Transverse colon (tissue), 4 donors: ENCODE data around the gene TJP3. TPM values are rescaled to one million over a fixed set of nuclear protein-coding genes. Genes with fewer than 3 reads are reported as not detected.

Source experiments
- DNase-seq: peaks from one replicate; pipeline ENCODE4 v3.0.0-alpha.2; 2019
- H3K27ac ChIP-seq, 4 donors: fragments of 200-600 bp; sonication (generic); 2 replicates each; pipeline ENCODE4 v1.5.1; 2016 to 2018; ENCODE audit warnings: inconsistent platforms in 4 of 4
- H3K27me3 ChIP-seq: fragments of 200-600 bp; sonication (generic); 2 replicates; pipeline ENCODE4 v1.5.1; 2017; ENCODE audit warnings: inconsistent platforms
- H3K36me3 ChIP-seq, 4 donors: fragments of 200-600 bp; sonication (generic); 2 replicates each; pipeline ENCODE4 v1.5.1; 2017 to 2019; ENCODE audit warnings: inconsistent platforms in 4 of 4
- H3K4me1 ChIP-seq, 4 donors: fragments of 200-600 bp; sonication (generic); 2 replicates each; pipeline ENCODE4 v1.5.1; 2017 to 2020; ENCODE audit warnings: inconsistent platforms in 4 of 4
- H3K4me3 ChIP-seq, 4 donors: fragments of 200-600 bp; sonication (generic); 1 replicate in 1 of 4; 2 replicates in 3 of 4; pipeline versions ENCODE4 v1.5.1 to v1.6.1; 2017 to 2019; ENCODE audit warnings: inconsistent platforms in 4 of 4
- H3K9me3 ChIP-seq, 2 donors: fragments of 200-600 bp; sonication (generic); 2 replicates each; pipeline ENCODE4 v1.5.1; 2017 to 2019; ENCODE audit warnings: inconsistent platforms in 2 of 2
- EP300 ChIP-seq: sonication (generic); formaldehyde crosslinking; IDR thresholded peaks from one replicate; pipeline ENCODE4 v1.6.1; 2017; ENCODE audit warnings: antibody characterized with exemption, low read depth
- POLR2A ChIP-seq: fragments of 450-650 bp; IDR thresholded peaks from one replicate; pipeline ENCODE4 v1.6.1; 2016; ENCODE audit warnings: antibody characterized with exemption, mild to moderate bottlenecking, moderate library complexity
- POLR2AphosphoS5 ChIP-seq, 3 donors: sonication (generic); formaldehyde crosslinking; IDR thresholded peaks; one replicate each; pipeline ENCODE4 v1.6.1; 2016; ENCODE audit warnings: antibody characterized with exemption in 3 of 3
- WGBS, 2 donors: methylation state at CpG; one replicate each; pipeline ENCODE4 v1.1.5; 2018; ENCODE audit warnings: low coverage in 1 of 2; 5-methylcytosine and 5-hydroxymethylcytosine counted together
- in situ Hi-C, 4 donors: fragments of 200-750 bp; cut with MboI; loops; one replicate each; pipeline versions ENCODE4 v1.15.0 to v1.15.1; 2017; ENCODE audit warnings: low sequenced_read_pairs in 3 of 4, low pct_ligation_motif_present in 1 of 4, low pct_unique_long_range_greater_than_20kb in 1 of 4
- intact Hi-C: fragments of 100-400 bp; cut with DNase I; formaldehyde crosslinking; loops from one replicate; pipeline ENCODE4 v1.15.1; 2023; ENCODE audit warnings: low total_unique reads
- total RNA-seq, 4 donors: library from RNA; depleted of rRNA; stranded (reverse); fragments of >200 nt; gene quantifications; one replicate each; pipeline ENCODE4 v1.1.0, GENCODE V29; 2016
- TF ChIP-seq, protein P1 (sequence below), 5 experiments: fragments of 200-600 bp in 3 of 5; fragments of 450-650 bp in 2 of 5; sonication (generic) in 3 of 5; IDR thresholded peaks; 1 replicate in 2 of 5; 2 replicates in 3 of 5; pipeline ENCODE4 v1.5.1; 2016 to 2017; ENCODE audit warnings: antibody characterized with exemption in 5 of 5, inconsistent platforms in 3 of 5, mild to moderate bottlenecking in 2 of 5, moderate library complexity in 1 of 5

Gene TJP3
- total RNA-seq, 4 donors from 2014 or later = 234 to 894 (median 282) TPM

GRCh38 chr19:3720349-3720917, 12.2 kb downstream of the TJP3 start:
- H3K27ac ChIP-seq = peak overlapping the region; percentile 85 to 94 (median 89)
- peaks cover 3 to 66% (median 35%) of the 10 kb centered on the region in 4 donors for H3K4me1 ChIP-seq
- intact Hi-C loops (no loop called here), in situ Hi-C loops (no loop called here)
- DNase-seq = peak; percentile 93
- 10 to 18% methylated on average over 5 to 9 of the region's 9 CpGs for WGBS, 2 donors
- H3K9me3 ChIP-seq = no peaks in the 10 kb centered on the region
- H3K4me3 ChIP-seq = peak overlapping the region in 2 of 4 donors; percentile 6 to 61
- no peaks in the 10 kb centered on the region for H3K36me3 ChIP-seq
- peaks cover 38% of the 10 kb centered on the region for H3K27me3 ChIP-seq
- TF ChIP-seq, protein P1, sequence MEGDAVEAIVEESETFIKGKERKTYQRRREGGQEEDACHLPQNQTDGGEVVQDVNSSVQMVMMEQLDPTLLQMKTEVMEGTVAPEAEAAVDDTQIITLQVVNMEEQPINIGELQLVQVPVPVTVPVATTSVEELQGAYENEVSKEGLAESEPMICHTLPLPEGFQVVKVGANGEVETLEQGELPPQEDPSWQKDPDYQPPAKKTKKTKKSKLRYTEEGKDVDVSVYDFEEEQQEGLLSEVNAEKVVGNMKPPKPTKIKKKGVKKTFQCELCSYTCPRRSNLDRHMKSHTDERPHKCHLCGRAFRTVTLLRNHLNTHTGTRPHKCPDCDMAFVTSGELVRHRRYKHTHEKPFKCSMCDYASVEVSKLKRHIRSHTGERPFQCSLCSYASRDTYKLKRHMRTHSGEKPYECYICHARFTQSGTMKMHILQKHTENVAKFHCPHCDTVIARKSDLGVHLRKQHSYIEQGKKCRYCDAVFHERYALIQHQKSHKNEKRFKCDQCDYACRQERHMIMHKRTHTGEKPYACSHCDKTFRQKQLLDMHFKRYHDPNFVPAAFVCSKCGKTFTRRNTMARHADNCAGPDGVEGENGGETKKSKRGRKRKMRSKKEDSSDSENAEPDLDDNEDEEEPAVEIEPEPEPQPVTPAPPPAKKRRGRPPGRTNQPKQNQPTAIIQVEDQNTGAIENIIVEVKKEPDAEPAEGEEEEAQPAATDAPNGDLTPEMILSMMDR (IDR thresholded peaks at IDR 0.05) = no peak
- TF ChIP-seq EP300 (peak; percentile 33), POLR2AphosphoS5 (IDR thresholded peaks at IDR 0.05) (peak in 2 of 3 donors; percentile 66 to 87), POLR2A (peak; percentile 48)

- Histone ChIP-seq H3K4me3 (peak overlapping the region; percentile 27 to 61 (median 42)), H3K27me3 (peaks cover 38% of the 10 kb centered on the region), H3K4me1 (peaks cover 3 to 69% (median 37%) of the 10 kb centered on the region in 4 donors), H3K27ac (peak overlapping the region; percentile 85 to 94 (median 89)), H3K36me3 (no peaks in the 10 kb centered on the region), H3K9me3 (no peaks in the 10 kb centered on the region)
- peak; percentile 97 for DNase-seq
- TF ChIP-seq EP300 = peak; percentile 66
- TF ChIP-seq, protein P1 (IDR thresholded peaks at IDR 0.05) = peak in 2 of 5 experiments; percentile 3 to 30
- TF ChIP-seq POLR2AphosphoS5 (IDR thresholded peaks at IDR 0.05) = peak; percentile 67 to 96 (median 91)
- peak; percentile 93 for TF ChIP-seq POLR2A
- 16% methylated on average over 42 of the region's 46 CpGs; no CpG with 5 or more reads in 1 of the 2 donors for WGBS, 2 donors
- intact Hi-C loops = no loop called here
- in situ Hi-C loops = no loop called here
These were observed 13.1 kb downstream of the TJP3 start for GRCh38 chr19:3721131-3721886.

GRCh38 chr19:3721887-3722442, 13.8 kb downstream of the TJP3 start:
- Histone ChIP-seq H3K4me3 (peak overlapping the region; percentile 27 to 61 (median 42)), H3K36me3 (no peaks in the 10 kb centered on the region), H3K27ac (peak overlapping the region; percentile 85 to 94 (median 89)), H3K9me3 (no peaks in the 10 kb centered on the region), H3K4me1 (peaks cover 3 to 71% (median 41%) of the 10 kb centered on the region in 4 donors), H3K27me3 (peaks cover 38% of the 10 kb centered on the region)
- intact Hi-C loops = no loop called here
- in situ Hi-C loops = no loop called here
- TF ChIP-seq EP300 = no peak
- TF ChIP-seq POLR2A = peak; percentile 10
- TF ChIP-seq POLR2AphosphoS5 (IDR thresholded peaks at IDR 0.05) = peak in 1 of 3 donors; percentile 7
- TF ChIP-seq, protein P1 (IDR thresholded peaks at IDR 0.05) = no peak
- DNase-seq = no peak
- WGBS, 2 donors = 0 to 4% methylated on average over 6 to 26 of the region's 26 CpGs

DNA sequence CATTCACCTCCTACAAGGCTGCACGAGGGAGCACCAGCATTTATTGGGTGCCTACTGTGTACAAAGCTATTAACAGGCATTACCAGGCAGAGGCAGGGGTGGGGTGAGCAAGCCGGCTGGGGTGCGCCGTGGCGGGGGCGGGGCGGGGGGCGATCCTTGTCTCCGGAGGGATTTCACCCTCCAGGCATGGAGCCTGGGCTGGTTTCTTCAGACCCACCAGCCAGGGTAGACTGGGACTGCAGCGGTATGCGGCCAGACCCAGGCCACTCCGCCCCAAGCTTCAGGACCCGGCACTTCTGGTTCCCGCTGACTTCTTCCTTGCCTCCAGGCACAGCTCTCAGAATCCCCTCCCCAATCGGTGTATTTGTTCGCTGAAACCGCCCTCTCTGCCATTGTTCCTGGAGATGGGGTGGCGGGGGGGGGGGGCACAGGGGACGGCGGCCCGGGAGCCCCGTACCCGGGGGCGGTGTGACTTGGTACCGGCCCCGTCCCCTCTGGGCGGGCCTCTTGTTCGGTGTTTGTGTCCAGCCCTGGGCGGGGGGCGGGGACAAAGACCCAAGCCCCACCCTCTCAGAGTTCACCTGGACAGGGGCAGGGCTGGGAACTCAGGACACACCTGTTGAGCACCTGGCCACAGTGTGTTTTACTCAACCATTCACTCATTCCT, 14.4 kb downstream of the TJP3 start:
- Histone ChIP-seq H3K4me3 (peak overlapping the region; percentile 27 to 61 (median 42)), H3K27ac (peak overlapping the region; percentile 85 to 94 (median 89)), H3K4me1 (peaks cover 3 to 75% (median 44%) of the 10 kb centered on the region in 4 donors), H3K36me3 (no peaks in the 10 kb centered on the region), H3K27me3 (peaks cover 38% of the 10 kb centered on the region), H3K9me3 (no peaks in the 10 kb centered on the region)
- WGBS, 2 donors = 3% methylated on average over 6 of the region's 30 CpGs; no CpG with 5 or more reads in 1 of the 2 donors
- in situ Hi-C loops = no loop called here
- peak; percentile 87 for DNase-seq
- intact Hi-C loops = no loop called here
- TF ChIP-seq POLR2A (peak; percentile 8), EP300 (no peak), POLR2AphosphoS5 (IDR thresholded peaks at IDR 0.05) (peak in 2 of 3 donors; percentile 32 to 64)
- TF ChIP-seq, protein P1 (IDR thresholded peaks at IDR 0.05) = no peak
